K562 (cell line): ENCODE data around the gene PEX10. TPM values are rescaled to one million over a fixed set of nuclear protein-coding genes. Genes with fewer than 3 reads are reported as not detected.

ENCODE experiments used
- ATAC-seq: fragments of 200-7000 bp; cut with Tn5 transposase; 3 replicates; pipeline ENCODE4 v1.9.1; 2020; ENCODE audit warnings: moderate library complexity
- BruUV-seq: library from RNA; stranded (reverse); fragments of 400-500 nt; replicated peaks from 2 replicates; lab custom pipeline; 2021; lab: Mats Ljungman, UMichigan
- CTCF ChIA-PET: fragments of 300-600 bp; formaldehyde crosslinking; extraction: SDS; loops from one replicate; lab custom pipeline; 2021; ENCODE audit warnings: low intra/inter-chr PET ratio; lab: Yijun Ruan, JAX
- POLR2A ChIA-PET: fragments of 300-600, 350-650 bp; sonication (Branson Sonifier 250); formaldehyde crosslinking; extraction: SDS; loops from one replicate; lab custom pipeline; 2021; ENCODE audit warnings: antibody characterized with exemption, inconsistent platforms; lab: Yijun Ruan, JAX
- DNase-seq, 4 experiments: peaks; one replicate each; pipeline versions ENCODE4 v3.0.0 to v3.0.0-alpha.2; 2011 to 2018; ENCODE audit warnings: low spot score in 3 of 4, mixed read lengths in 3 of 4; ENCODE audit errors: extremely low read depth in 1 of 4
- FAIRE-seq: peaks from 2 replicates; lab custom pipeline; 2011; peaks lifted over from hg19 to GRCh38; lab: Jason Lieb, UNC
- H2AFZ ChIP-seq: 2 replicates; pipeline ENCODE4 v1.6.0; 2011; ENCODE audit warnings: low read depth, low read length, control low read depth, inconsistent platforms
- H3K27ac ChIP-seq: fragments of 200-600 bp; 3 replicates; pipeline ENCODE4 v1.8.0; 2011; ENCODE audit warnings: low read depth, mild to moderate bottlenecking, control low read depth, inconsistent platforms, low read length, moderate library complexity, mixed read lengths; ENCODE audit errors: extremely low read depth
- H3K27me3 ChIP-seq, 2 experiments: fragments of 300-600 bp in 1 of 2; 2 replicates in 1 of 2; 3 replicates in 1 of 2; pipeline versions ENCODE4 v1.6.0 to v1.8.0; 2011; ENCODE audit warnings: inconsistent platforms in 2 of 2, low read length in 2 of 2, mild to moderate bottlenecking in 1 of 2, mixed read lengths in 1 of 2, moderate library complexity in 1 of 2; ENCODE audit not compliant: control insufficient read depth in 2 of 2, insufficient read depth in 2 of 2
- H3K36me3 ChIP-seq: fragments of 300-600 bp; 3 replicates; pipeline ENCODE4 v1.8.0; 2011; ENCODE audit warnings: mild to moderate bottlenecking, low read length, inconsistent platforms; ENCODE audit not compliant: control insufficient read depth, insufficient read depth
- H3K4me1 ChIP-seq, 2 experiments: fragments of 200-600 bp in 1 of 2; replicated peaks in 1 of 2; 2 replicates in 1 of 2; 3 replicates in 1 of 2; pipeline versions ENCODE4 v1.5.1 to v1.8.0; 2011; ENCODE audit warnings: inconsistent platforms in 2 of 2, low read length in 2 of 2, mild to moderate bottlenecking in 1 of 2, mixed read lengths in 1 of 2, moderate library complexity in 1 of 2; ENCODE audit not compliant: control insufficient read depth in 2 of 2, insufficient read depth in 2 of 2
- H3K4me2 ChIP-seq: 2 replicates; pipeline ENCODE4 v1.6.1; 2011; ENCODE audit warnings: low read length, control low read depth, inconsistent platforms, mixed read lengths; ENCODE audit not compliant: insufficient read depth
- H3K4me3 ChIP-seq: fragments of 200-600 bp; sonication (generic), shearing (Covaris generic); 2 replicates; pipeline ENCODE4 v1.5.1; 2016; ENCODE audit warnings: control low read depth, inconsistent platforms
- H3K79me2 ChIP-seq: fragments of 200-600 bp; 3 replicates; pipeline ENCODE4 v1.8.0; 2011; ENCODE audit warnings: low read length, inconsistent platforms; ENCODE audit not compliant: control insufficient read depth, insufficient read depth
- H3K9ac ChIP-seq, 2 experiments: 2 replicates each; pipeline versions ENCODE4 v1.6.0 to v1.6.1; 2011; ENCODE audit warnings: low read depth in 2 of 2, low read length in 2 of 2, control low read depth in 1 of 2, inconsistent platforms in 1 of 2, mild to moderate bottlenecking in 1 of 2, mixed read lengths in 1 of 2; ENCODE audit not compliant: insufficient read depth in 1 of 2
- H3K9me1 ChIP-seq: one replicate; pipeline ENCODE4 v1.6.0; 2011; ENCODE audit warnings: inconsistent platforms, mild to moderate bottlenecking, low read length, moderate library complexity; ENCODE audit not compliant: control insufficient read depth, insufficient read depth
- H3K9me3 ChIP-seq: replicated peaks from 2 replicates; pipeline ENCODE4 v1.5.1; 2011; ENCODE audit warnings: low read depth, low read length, inconsistent platforms; ENCODE audit not compliant: control insufficient read depth, insufficient read depth
- H4K20me1 ChIP-seq: replicated peaks from 2 replicates; pipeline ENCODE4 v1.6.1; 2011; ENCODE audit warnings: low read length, inconsistent platforms, mixed read lengths; ENCODE audit not compliant: control insufficient read depth, insufficient read depth
- E2F3 ChIP-seq: fragments of 250-450 bp; sonication (Bioruptor Pico); IDR thresholded peaks from 2 replicates; pipeline ENCODE4 v1.4.0; 2020; ENCODE audit warnings: mild to moderate bottlenecking
- EHMT2 ChIP-seq: fragments of 450-650 bp; IDR thresholded peaks from 2 replicates; pipeline ENCODE4 v1.6.1; 2018; ENCODE audit warnings: antibody characterized with exemption
- ESRRB ChIP-seq: fragments of 250-450 bp; sonication (Bioruptor Pico); IDR thresholded peaks from 2 replicates; pipeline ENCODE4 v1.5.0; 2020; ENCODE audit warnings: mild to moderate bottlenecking, moderate library complexity, borderline replicate concordance
- ETV1 ChIP-seq: fragments of 450-650 bp; conservative IDR thresholded peaks from 2 replicates; pipeline ENCODE4 v1.6.1; 2016; ENCODE audit warnings: missing genetic modification characterization, control low read depth, low read depth, missing compliant biosample characterization
- HNRNPUL1 ChIP-seq: fragments of 200-400 bp; formaldehyde crosslinking; IDR thresholded peaks from 2 replicates; pipeline ENCODE4 v1.6.1; 2017; ENCODE audit warnings: low read length
- ILF3 ChIP-seq: fragments of 450-650 bp; IDR thresholded peaks from 2 replicates; pipeline ENCODE4 v1.6.1; 2018; ENCODE audit warnings: antibody characterized with exemption, mild to moderate bottlenecking, moderate library complexity, borderline replicate concordance
- IRF1 ChIP-seq: sonication (generic); formaldehyde crosslinking; IDR thresholded peaks from 2 replicates; pipeline ENCODE4 v1.8.0; 2022; ENCODE audit warnings: missing genetic modification reagents, mild to moderate bottlenecking, borderline replicate concordance
- KDM5B ChIP-seq: fragments of 200-600 bp; sonication (generic); IDR thresholded peaks from 2 replicates; pipeline ENCODE4 v1.6.1; 2012; ENCODE audit warnings: low read depth, mild to moderate bottlenecking, moderate library complexity, low read length, control low read depth, inconsistent platforms; ENCODE audit not compliant: insufficient replicate concordance
- L3MBTL2 ChIP-seq: fragments of 450-650 bp; IDR thresholded peaks from 2 replicates; pipeline ENCODE4 v1.6.1; 2016; ENCODE audit warnings: mild to moderate bottlenecking, moderate library complexity
- MAZ ChIP-seq, 2 experiments: fragments of 450-650 bp in 1 of 2; sonication (generic) in 1 of 2; formaldehyde crosslinking; IDR thresholded peaks in 1 of 2; conservative IDR thresholded peaks in 1 of 2; 2 replicates each; pipeline versions ENCODE4 v1.4.0 to v1.5.0; 2020; ENCODE audit warnings: mild to moderate bottlenecking in 1 of 2, missing genetic modification reagents in 1 of 2
- MIER1 ChIP-seq: fragments of 450-650 bp; IDR thresholded peaks from 2 replicates; pipeline ENCODE4 v1.6.1; 2016; ENCODE audit warnings: antibody characterized with exemption, mild to moderate bottlenecking, low read depth
- MNT ChIP-seq, 2 experiments: fragments of 450-650 bp; conservative IDR thresholded peaks; 2 replicates each; pipeline ENCODE4 v1.6.1; 2017; ENCODE audit warnings: mild to moderate bottlenecking in 2 of 2, moderate library complexity in 2 of 2
- MTA2 ChIP-seq: fragments of 450-650 bp; IDR thresholded peaks from 2 replicates; pipeline ENCODE4 v1.6.1; 2016; ENCODE audit warnings: low read depth
- NCOR1 ChIP-seq: fragments of 450-650 bp; IDR thresholded peaks from 2 replicates; pipeline ENCODE4 v1.6.1; 2016; ENCODE audit warnings: mild to moderate bottlenecking, moderate library complexity
- SMARCE1 ChIP-seq: fragments of 450-650 bp; IDR thresholded peaks from 2 replicates; pipeline ENCODE4 v1.7.1; 2016; ENCODE audit warnings: mild to moderate bottlenecking
- SRSF1 ChIP-seq: fragments of 200-400 bp; formaldehyde crosslinking; IDR thresholded peaks from 2 replicates; pipeline ENCODE4 v1.6.1; 2017; ENCODE audit warnings: mild to moderate bottlenecking, low read depth, low read length, moderate library complexity
- TCF7 ChIP-seq: sonication (generic); IDR thresholded peaks from 2 replicates; pipeline ENCODE4 v1.6.1; 2016; ENCODE audit warnings: antibody characterized with exemption, borderline replicate concordance
- TCF7L2 ChIP-seq: fragments of 150-350 bp; IDR thresholded peaks from 2 replicates; pipeline ENCODE4 v1.6.1; 2016; ENCODE audit warnings: low read depth, mild to moderate bottlenecking, low read length, moderate library complexity
- YBX1 ChIP-seq: fragments of 450-650 bp; IDR thresholded peaks from 2 replicates; pipeline ENCODE4 v1.7.1; 2016; ENCODE audit warnings: mild to moderate bottlenecking
- ZBTB26 ChIP-seq: fragments of 450-650 bp; formaldehyde crosslinking; IDR thresholded peaks from 2 replicates; pipeline ENCODE4 v1.4.0; 2022; ENCODE audit warnings: missing genetic modification characterization
- ZNF699 ChIP-seq: fragments of 250-450 bp; sonication (Bioruptor Pico); IDR thresholded peaks from 2 replicates; pipeline ENCODE4 v1.8.0; 2021; ENCODE audit warnings: mild to moderate bottlenecking, moderate library complexity; ENCODE audit not compliant: insufficient replicate concordance
- WGBS: fragments of 100-300 bp; shearing (Covaris generic); methylation state at CpG from one replicate; pipeline ENCODE4 v1.1.6; 2016; ENCODE audit warnings: low coverage, mixed read lengths; ENCODE audit not compliant: insufficient coverage; ENCODE audit errors: missing lambda C conversion rate; 5-methylcytosine and 5-hydroxymethylcytosine counted together
- in situ Hi-C: fragments of 300-500 bp; cut with MboI; formaldehyde crosslinking; loops from 4 replicates; pipeline ENCODE4 v1.15.0; 2018; ENCODE audit warnings: inconsistent platforms, mixed read lengths
- intact Hi-C: fragments of 100-400 bp; cut with micrococcal nuclease; formaldehyde crosslinking; loops from 2 replicates; pipeline ENCODE4 v1.14.2; 2022
- polyA plus RNA-seq, 8 experiments: library from polyadenylated mRNA; depleted of rRNA in 4 of 8; stranded (reverse) in 5 of 8; unstranded in 3 of 8; fragments of >200 nt; fragmentation: Nextera tagmentation in 2 of 8; fragmentation: Illumina TruSeq in 1 of 8; extraction: Ambion mirVana in 2 of 8; extraction: Trizol in 1 of 8; gene quantifications; 2 replicates each; pipeline versions ENCODE4 v1.2.1 to v1.2.3, GENCODE V29; 2011 to 2014; ENCODE audit warnings: inconsistent platforms in 1 of 8, missing spikeins in 1 of 8
- total RNA-seq, 7 experiments: library from RNA; depleted of rRNA in 6 of 7; stranded (reverse); fragments of >200 nt in 6 of 7; fragmentation: Illumina TruSeq in 2 of 7; extraction: Trizol in 2 of 7; gene quantifications; 2 replicates each; pipeline versions ENCODE4 v1.2.1 to v1.2.3, GENCODE V29; 2011 to 2021; ENCODE audit warnings: low replicate concordance in 1 of 7

The PEX10 gene
- total and polyA plus RNA-seq, 9 of the 15 experiments (the other 6 are each of a cell fraction or from before 2014, with no cell fraction given): 0.03 to 26.2 (median 8.7) TPM

- TF ChIP-seq ESRRB (CRISPR knock-in tag) (no peak), MTA2 (no peak), TCF7L2 (no peak), MAZ (CRISPR knock-in tag; conservative IDR thresholded peaks at IDR 0.05 in 1 of 2, IDR thresholded peaks at IDR 0.05 in 1 of 2) (no peak), ZNF699 (CRISPR knock-in tag) (no peak), ZBTB26 (no peak), MIER1 (no peak)
- TF ChIP-seq, all 486 proteins: peak for 0
Observed at GRCh38 chr1:2431103-2431502, 18.7 kb upstream of the PEX10 start (continued).

- BruUV-seq: no TSS peak
- Histone ChIP-seq H3K4me2 (no peak overlapping the region), H3K4me3 (no peak overlapping the region), H3K79me2 (no peaks in the 10 kb centered on the region), H4K20me1 (no peaks in the 10 kb centered on the region), H3K4me1 (peaks cover 0 to 42% of the 10 kb centered on the region in 2 experiments; a peak in 2 of 5 replicates), H3K9ac (no peak overlapping the region), H3K27me3 (peaks cover 22 to 80% of the 10 kb centered on the region in 2 experiments; a peak in 4 of 5 replicates), H3K27ac (no peak overlapping the region), H3K9me3 (0 out of 2 replicates have a peak, but pooled peaks cover 5% of the 10 kb centered on the region), H3K9me1 (no peaks in the 10 kb centered on the region), H3K36me3 (no peaks in the 10 kb centered on the region), H2AFZ (no peak overlapping the region)
- in situ Hi-C loops: no loop called here
- TF ChIP-seq ILF3 (no peak), IRF1 (CRISPR knock-in tag) (no peak), ETV1 (tag) (no peak), YBX1 (no peak), E2F3 (CRISPR knock-in tag) (no peak), KDM5B (no peak), NCOR1 (no peak), MNT (conservative IDR thresholded peaks at IDR 0.05) (no peak), HNRNPUL1 (no peak), EHMT2 (no peak), SMARCE1 (no peak), L3MBTL2 (no peak), SRSF1 (no peak), TCF7 (no peak)
- ChIA-PET CTCF (no interaction called here), POLR2A (interaction anchor here (0.6 to 1.7 kb wide), 2 partner anchors 10 to 112 kb away, joined by 3 to 8 read pairs; no protein-coding TSS in a partner anchor)
- DNase-seq (no peak), FAIRE-seq (no peak), ATAC-seq (no peak)
- WGBS: 2% methylated on average over 10 of the region's 10 CpGs
- intact Hi-C loops: no loop called here
Observed at GRCh38 chr1:2430592-2430973, 18.2 kb upstream of the PEX10 start.
